ENCODE results near the gene THSD1.

DNA sequence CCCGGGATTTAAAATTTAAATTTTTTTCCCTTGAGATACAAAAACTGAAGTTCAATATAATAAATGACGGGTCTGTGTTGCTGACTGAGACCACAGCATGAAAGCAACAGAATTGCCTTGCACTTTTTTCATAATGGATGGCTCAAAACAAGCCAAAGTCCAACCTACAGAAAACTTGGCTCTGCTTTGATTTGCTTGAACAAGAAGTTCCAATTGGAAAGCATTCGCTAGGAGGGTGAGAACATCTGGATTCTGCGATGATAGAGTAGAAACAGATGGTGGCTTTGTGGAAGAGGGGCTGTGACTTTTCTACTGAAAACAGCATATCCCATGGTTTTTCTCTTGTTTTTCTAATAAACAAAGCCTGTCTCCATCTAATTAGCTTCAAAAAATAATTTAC lies 46.4 kb downstream of the THSD1 start:
- TF ChIP-seq POLR2A (IDR thresholded peaks at IDR 0.05; ENCODE audit: extremely low read depth, insufficient read length) = no peak
- TF ChIP-seq CTCF (IDR thresholded peaks at IDR 0.05; ENCODE audit: low read depth, low read length) = no peak
- TF ChIP-seq MYC (IDR thresholded peaks at IDR 0.05; ENCODE audit: low read depth, low read length) = no peak
- TF ChIP-seq MAX (IDR thresholded peaks at IDR 0.05; ENCODE audit: low read depth, low read length) = no peak
